AG04449 (cell line): ENCODE measurements around the gene FRMD4A.

Experiments used
- CTCF ChIA-PET: fragments of 350-600 bp; formaldehyde crosslinking; extraction: SDS; loops from one replicate; lab custom pipeline; 2021; ENCODE audit warnings: antibody characterized with exemption; lab: Yijun Ruan, JAX
- POLR2A ChIA-PET: fragments of 400-600, 350-600 bp; formaldehyde crosslinking; extraction: SDS; loops from one replicate; lab custom pipeline; 2020; ENCODE audit warnings: antibody characterized with exemption, inconsistent platforms; lab: Yijun Ruan, JAX
- DNase-seq: peaks from one replicate; pipeline ENCODE4 v3.0.0-alpha.2; 2010; ENCODE audit warnings: low read depth, low spot score
- H3K4me3 ChIP-seq: 2 replicates; pipeline ENCODE4 v1.5.1; 2011; ENCODE audit warnings: low read depth, mild to moderate bottlenecking, control low read depth, low read length
- CTCF ChIP-seq: IDR thresholded peaks from one replicate; pipeline ENCODE4 v1.5.1; 2011; ENCODE audit warnings: mild to moderate bottlenecking, moderate library complexity, low read length, control low read depth, inconsistent platforms; ENCODE audit not compliant: insufficient read depth; ENCODE audit errors: missing control alignments

FRMD4A gene

GRCh38 chr10:14120812-14121211 lies 209.9 kb downstream of the FRMD4A start:
- H3K4me3 ChIP-seq: no peak overlapping the region
- no peak for TF ChIP-seq CTCF
- DNase-seq: no peak
- ChIA-PET POLR2A (no interaction called here), CTCF (interaction anchor here (0.9 kb wide), 1 partner anchor 53 kb away, joined by 3 read pairs; no protein-coding TSS in a partner anchor)

DNA sequence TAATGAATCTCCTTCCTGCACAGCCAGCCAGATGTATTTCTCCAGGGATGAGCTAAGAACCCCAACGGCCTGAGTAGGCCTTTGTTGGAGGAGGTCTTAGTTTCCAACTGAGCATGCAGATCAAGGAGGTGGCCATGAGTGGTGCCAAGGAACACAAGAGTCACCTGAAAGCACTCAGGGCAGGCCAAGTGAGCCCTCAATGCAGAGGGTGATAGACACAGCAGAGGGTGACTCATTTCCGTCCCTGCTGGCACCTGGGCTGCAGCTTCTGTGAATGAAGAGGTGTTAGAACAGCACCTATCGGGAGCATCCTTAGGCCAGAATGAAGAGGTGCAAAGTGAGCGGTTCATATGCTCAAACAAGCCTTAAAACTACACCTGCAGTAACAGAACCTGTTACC lies 211.8 kb downstream of the FRMD4A start:
- no peak overlapping the region for H3K4me3 ChIP-seq
- ChIA-PET POLR2A (no interaction called here), CTCF (no interaction called here)
- no peak for DNase-seq
- TF ChIP-seq CTCF: no peak

DNA sequence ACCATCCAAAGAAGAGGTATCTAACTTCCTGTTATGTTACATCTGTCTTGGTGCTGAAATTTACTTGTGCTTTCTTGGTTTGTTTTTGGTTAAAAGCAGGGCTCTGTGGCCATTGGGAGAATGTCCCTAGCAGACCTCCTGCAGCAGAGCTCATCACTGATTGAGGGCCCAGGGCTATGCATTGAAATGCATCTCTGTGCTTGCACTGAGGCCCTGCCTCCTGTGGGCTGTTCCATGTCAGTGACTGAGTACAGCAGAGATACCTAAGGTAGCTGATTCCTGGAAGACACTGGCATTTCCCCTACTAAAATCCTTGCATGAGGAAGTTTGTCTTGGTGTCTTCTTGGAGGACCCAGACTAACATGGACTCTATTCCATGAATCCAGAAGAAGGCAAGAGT lies 213.9 kb downstream of the FRMD4A start:
- no peak overlapping the region for H3K4me3 ChIP-seq
- TF ChIP-seq CTCF: no peak
- CTCF ChIA-PET: interaction anchor here (0.7 kb wide), 1 partner anchor 25 kb away, joined by 3 read pairs; no protein-coding TSS in a partner anchor
- DNase-seq: no peak
- POLR2A ChIA-PET: no interaction called here

DNA sequence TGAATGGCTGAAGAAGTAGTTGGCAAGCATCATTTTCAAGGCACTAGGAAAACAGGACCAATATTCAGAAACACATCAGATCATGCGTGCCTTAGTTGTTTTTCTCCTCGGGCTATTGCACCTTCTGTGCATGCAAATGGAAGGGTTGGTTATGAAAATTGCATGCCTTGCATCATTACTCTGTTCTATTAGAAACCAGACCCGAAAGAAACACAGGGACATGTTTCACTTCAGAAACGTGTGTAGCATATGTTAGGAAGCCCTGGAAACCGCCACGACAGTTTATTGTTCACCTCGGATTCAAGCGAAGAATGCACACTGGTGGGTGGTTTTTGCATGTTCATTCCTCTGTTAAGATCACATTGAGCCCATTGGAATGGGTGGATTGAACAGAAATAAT lies 214.7 kb downstream of the FRMD4A start:
- TF ChIP-seq CTCF: no peak
- ChIA-PET CTCF (no interaction called here), POLR2A (no interaction called here)
- no peak overlapping the region for H3K4me3 ChIP-seq
- DNase-seq: no peak

- no peak overlapping the region for H3K4me3 ChIP-seq
- POLR2A ChIA-PET: no interaction called here
- CTCF ChIA-PET: interaction anchor here (1.4 kb wide), 1 partner anchor 10 kb away, joined by 3 read pairs; no protein-coding TSS in a partner anchor
- no peak for DNase-seq
- no peak for TF ChIP-seq CTCF
Measured at GRCh38 chr10:14114791-14115190, 215.9 kb downstream of the FRMD4A start.

GRCh38 chr10:14112056-14112455 lies 218.7 kb downstream of the FRMD4A start:
- ChIA-PET POLR2A (no interaction called here), CTCF (interaction anchor here (0.8 to 1.2 kb wide), 2 partner anchors 9 to 499 kb away, joined by 3 read pairs; no protein-coding TSS in a partner anchor)
- H3K4me3 ChIP-seq: no peak overlapping the region
- TF ChIP-seq CTCF: no peak
- no peak for DNase-seq
